ENCODE measurements around the gene NDEL1.

Gene NDEL1

GRCh38 chr17:8408371-8408770, 27.3 kb upstream of the NDEL1 start:
- no peak overlapping the region for H3K4me3 ChIP-seq (ENCODE audit: low read depth in 1 of 2, low read length in 2 of 2)
- H3K36me3 ChIP-seq (ENCODE audit: insufficient read depth, low read length) = no peaks in the 10 kb centered on the region
- H3K27ac ChIP-seq (ENCODE audit: low read length) = no peak overlapping the region
- no peak overlapping the region for H2AFZ ChIP-seq (ENCODE audit: low read depth, low read length)
- peaks cover 7% of the 10 kb centered on the region for H3K4me1 ChIP-seq (ENCODE audit: insufficient read depth, low read length)
- no peak for TF ChIP-seq EZH2 (IDR thresholded peaks at IDR 0.05; ENCODE audit: borderline replicate concordance, low read depth, low read length, severe bottlenecking)
- TF ChIP-seq, protein P1, sequence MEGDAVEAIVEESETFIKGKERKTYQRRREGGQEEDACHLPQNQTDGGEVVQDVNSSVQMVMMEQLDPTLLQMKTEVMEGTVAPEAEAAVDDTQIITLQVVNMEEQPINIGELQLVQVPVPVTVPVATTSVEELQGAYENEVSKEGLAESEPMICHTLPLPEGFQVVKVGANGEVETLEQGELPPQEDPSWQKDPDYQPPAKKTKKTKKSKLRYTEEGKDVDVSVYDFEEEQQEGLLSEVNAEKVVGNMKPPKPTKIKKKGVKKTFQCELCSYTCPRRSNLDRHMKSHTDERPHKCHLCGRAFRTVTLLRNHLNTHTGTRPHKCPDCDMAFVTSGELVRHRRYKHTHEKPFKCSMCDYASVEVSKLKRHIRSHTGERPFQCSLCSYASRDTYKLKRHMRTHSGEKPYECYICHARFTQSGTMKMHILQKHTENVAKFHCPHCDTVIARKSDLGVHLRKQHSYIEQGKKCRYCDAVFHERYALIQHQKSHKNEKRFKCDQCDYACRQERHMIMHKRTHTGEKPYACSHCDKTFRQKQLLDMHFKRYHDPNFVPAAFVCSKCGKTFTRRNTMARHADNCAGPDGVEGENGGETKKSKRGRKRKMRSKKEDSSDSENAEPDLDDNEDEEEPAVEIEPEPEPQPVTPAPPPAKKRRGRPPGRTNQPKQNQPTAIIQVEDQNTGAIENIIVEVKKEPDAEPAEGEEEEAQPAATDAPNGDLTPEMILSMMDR (IDR thresholded peaks at IDR 0.05; ENCODE audit: borderline replicate concordance, extremely low read depth, low read length, poor library complexity, severe bottlenecking) = no peak
- no peak overlapping the region for H3K4me2 ChIP-seq (ENCODE audit: insufficient read depth, low read length)
- no peaks in the 10 kb centered on the region for H3K79me2 ChIP-seq (ENCODE audit: insufficient read depth, low read length)
- DNase-seq (no peak), ATAC-seq (ENCODE audit: insufficient read depth, low read depth) (no peak)
- no peaks in the 10 kb centered on the region for H4K20me1 ChIP-seq (ENCODE audit: insufficient read depth, low read length)
- H3K27me3 ChIP-seq (ENCODE audit: insufficient read depth, low read length, poor library complexity) = peaks cover 7% of the 10 kb centered on the region
- no peaks in the 10 kb centered on the region for H3K9me3 ChIP-seq (ENCODE audit: insufficient read depth, low read length, severe bottlenecking)
- H3K9ac ChIP-seq (ENCODE audit: low read depth, low read length) = no peak overlapping the region

GRCh38 chr17:8409966-8410882, 25.5 kb upstream of the NDEL1 start:
- Histone ChIP-seq H3K9me3 (ENCODE audit: insufficient read depth, low read length, severe bottlenecking) (no peaks in the 10 kb centered on the region), H3K27ac (ENCODE audit: low read length) (no peak overlapping the region), H3K36me3 (ENCODE audit: insufficient read depth, low read length) (no peaks in the 10 kb centered on the region), H3K9ac (ENCODE audit: low read depth, low read length) (no peak overlapping the region), H3K79me2 (ENCODE audit: insufficient read depth, low read length) (no peaks in the 10 kb centered on the region), H3K27me3 (ENCODE audit: insufficient read depth, low read length, poor library complexity) (peaks cover 7% of the 10 kb centered on the region), H4K20me1 (ENCODE audit: insufficient read depth, low read length) (no peaks in the 10 kb centered on the region), H2AFZ (ENCODE audit: low read depth, low read length) (peak overlapping the region; percentile 63), H3K4me1 (ENCODE audit: insufficient read depth, low read length) (peaks cover 7% of the 10 kb centered on the region), H3K4me2 (ENCODE audit: insufficient read depth, low read length) (peak overlapping the region; percentile 51), H3K4me3 (ENCODE audit: low read depth in 1 of 2, low read length in 2 of 2) (no peak overlapping the region)
- DNase-seq (peak; percentile 79), ATAC-seq (ENCODE audit: insufficient read depth, low read depth) (peak; percentile 95)
- no peak for TF ChIP-seq EZH2 (IDR thresholded peaks at IDR 0.05; ENCODE audit: borderline replicate concordance, low read depth, low read length, severe bottlenecking)
- TF ChIP-seq, protein P1 (IDR thresholded peaks at IDR 0.05; ENCODE audit: borderline replicate concordance, extremely low read depth, low read length, poor library complexity, severe bottlenecking) = peak; percentile 96

DNA sequence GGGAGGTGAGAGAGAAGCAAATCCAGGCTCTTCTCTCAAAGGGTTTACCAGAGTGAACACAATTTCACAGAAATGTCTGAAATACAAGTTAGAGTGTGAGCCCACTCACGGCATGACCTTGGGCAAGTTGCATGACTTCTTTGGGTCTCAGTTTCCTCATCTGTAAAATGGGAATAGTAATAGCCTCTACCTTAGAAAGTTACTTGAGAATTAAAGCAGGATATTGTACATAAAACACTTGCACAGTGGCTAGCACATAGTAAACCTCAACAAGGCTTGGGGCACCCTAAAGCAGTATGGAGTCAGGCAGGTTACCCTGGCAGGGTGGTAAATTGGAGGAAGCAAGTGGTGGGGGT, 24.8 kb upstream of the NDEL1 start:
- no peak for DNase-seq
- H3K79me2 ChIP-seq (ENCODE audit: insufficient read depth, low read length) = no peaks in the 10 kb centered on the region
- H3K36me3 ChIP-seq (ENCODE audit: insufficient read depth, low read length) = no peaks in the 10 kb centered on the region
- no peak overlapping the region for H2AFZ ChIP-seq (ENCODE audit: low read depth, low read length)
- no peak overlapping the region for H3K4me3 ChIP-seq (ENCODE audit: low read depth in 1 of 2, low read length in 2 of 2)
- no peak overlapping the region for H3K27ac ChIP-seq (ENCODE audit: low read length)
- no peaks in the 10 kb centered on the region for H4K20me1 ChIP-seq (ENCODE audit: insufficient read depth, low read length)
- H3K4me2 ChIP-seq (ENCODE audit: insufficient read depth, low read length) = no peak overlapping the region
- no peak overlapping the region for H3K9ac ChIP-seq (ENCODE audit: low read depth, low read length)
- TF ChIP-seq EZH2 (IDR thresholded peaks at IDR 0.05; ENCODE audit: borderline replicate concordance, low read depth, low read length, severe bottlenecking) = no peak
- TF ChIP-seq, protein P1 (IDR thresholded peaks at IDR 0.05; ENCODE audit: borderline replicate concordance, extremely low read depth, low read length, poor library complexity, severe bottlenecking) = peak; percentile 1
- H3K27me3 ChIP-seq (ENCODE audit: insufficient read depth, low read length, poor library complexity) = peaks cover 7% of the 10 kb centered on the region
- peaks cover 7% of the 10 kb centered on the region for H3K4me1 ChIP-seq (ENCODE audit: insufficient read depth, low read length)
- no peaks in the 10 kb centered on the region for H3K9me3 ChIP-seq (ENCODE audit: insufficient read depth, low read length, severe bottlenecking)
- ATAC-seq (ENCODE audit: insufficient read depth, low read depth) = no peak

All from DND-41 (cell line).